HEK293 (cell line): ENCODE results near the gene ARFRP1.

Experiments
- CTCF ChIA-PET: fragments of 350-600 bp; formaldehyde crosslinking; extraction: SDS; loops from one replicate; lab custom pipeline; 2021; ENCODE audit warnings: antibody characterized with exemption; lab: Yijun Ruan, JAX
- POLR2A ChIA-PET: fragments of 300-600 bp; formaldehyde crosslinking; extraction: SDS; loops from one replicate; lab custom pipeline; 2020; ENCODE audit warnings: antibody characterized with exemption, inconsistent platforms; lab: Yijun Ruan, JAX
- H3K27ac ChIP-seq: fragments of 200-500 bp; sonication (Bioruptor generic); 2 replicates; pipeline ENCODE4 v1.5.1; 2014; ENCODE audit warnings: low read depth, low read length, control low read depth, inconsistent platforms; ENCODE audit errors: extremely low read depth
- H3K36me3 ChIP-seq, 2 experiments: fragments of 200-500 bp in 1 of 2; sonication (Bioruptor generic) in 1 of 2; 1 replicate in 1 of 2; 2 replicates in 1 of 2; pipeline ENCODE4 v1.5.1; 2014 to 2017; ENCODE audit warnings: inconsistent platforms in 2 of 2, low read length in 2 of 2; ENCODE audit not compliant: control insufficient read depth in 2 of 2, insufficient read depth in 1 of 2
- H3K4me1 ChIP-seq: fragments of 200-500 bp; sonication (Bioruptor generic); 2 replicates; pipeline ENCODE4 v1.5.1; 2014; ENCODE audit warnings: mild to moderate bottlenecking, low read length, inconsistent platforms; ENCODE audit not compliant: control insufficient read depth, insufficient read depth
- H3K4me3 ChIP-seq: 2 replicates; pipeline ENCODE4 v1.5.1; 2011; ENCODE audit warnings: low read depth, mild to moderate bottlenecking, control low read depth, low read length, moderate library complexity
- H3K9me3 ChIP-seq: fragments of 200-500 bp; sonication (Bioruptor generic); 2 replicates; pipeline ENCODE4 v1.5.1; 2014; ENCODE audit warnings: low read depth, low read length, inconsistent platforms; ENCODE audit not compliant: control insufficient read depth, insufficient read depth
- FEZF1 ChIP-seq: fragments of 450-650 bp; formaldehyde crosslinking; IDR thresholded peaks from 2 replicates; pipeline ENCODE4 v1.5.1; 2016; ENCODE audit warnings: missing biosample characterization, missing genetic modification characterization
- IKZF3 ChIP-seq: fragments of 450-650 bp; IDR thresholded peaks from 2 replicates; pipeline ENCODE4 v1.5.0; 2018; ENCODE audit warnings: missing biosample characterization, mild to moderate bottlenecking, missing genetic modification characterization, moderate library complexity
- MYNN ChIP-seq: fragments of 450-650 bp; formaldehyde crosslinking; IDR thresholded peaks from 2 replicates; pipeline ENCODE4 v1.5.1; 2016; ENCODE audit warnings: missing biosample characterization, missing genetic modification characterization, borderline replicate concordance
- OVOL3 ChIP-seq: fragments of 450-650 bp; formaldehyde crosslinking; IDR thresholded peaks from 2 replicates; pipeline ENCODE4 v1.5.1; 2016; ENCODE audit warnings: missing biosample characterization, missing genetic modification characterization
- SP2 ChIP-seq: fragments of 450-650 bp; formaldehyde crosslinking; IDR thresholded peaks from 2 replicates; pipeline ENCODE4 v1.5.1; 2016; ENCODE audit warnings: missing biosample characterization, missing genetic modification characterization
- YY2 ChIP-seq: fragments of 450-650 bp; formaldehyde crosslinking; IDR thresholded peaks from 2 replicates; pipeline ENCODE4 v1.5.1; 2016; ENCODE audit warnings: missing biosample characterization, missing genetic modification characterization
- ZNF112 ChIP-seq: fragments of 450-650 bp; formaldehyde crosslinking; IDR thresholded peaks from 2 replicates; pipeline ENCODE4 v1.5.0; 2017; ENCODE audit warnings: missing biosample characterization, missing genetic modification characterization
- ZNF146 ChIP-seq: fragments of 450-650 bp; formaldehyde crosslinking; IDR thresholded peaks from 2 replicates; pipeline ENCODE4 v1.5.1; 2016; ENCODE audit warnings: missing biosample characterization, missing genetic modification characterization
- ZNF175 ChIP-seq: fragments of 450-650 bp; formaldehyde crosslinking; IDR thresholded peaks from 2 replicates; pipeline ENCODE4 v1.5.1; 2016; ENCODE audit warnings: missing biosample characterization, missing genetic modification characterization
- ZNF2 ChIP-seq: fragments of 450-650 bp; formaldehyde crosslinking; IDR thresholded peaks from 2 replicates; pipeline ENCODE4 v1.5.1; 2016; ENCODE audit warnings: missing biosample characterization, missing genetic modification characterization
- ZNF350 ChIP-seq: fragments of 450-650 bp; formaldehyde crosslinking; IDR thresholded peaks from 2 replicates; pipeline ENCODE4 v1.5.0; 2017; ENCODE audit warnings: missing biosample characterization, mild to moderate bottlenecking, missing genetic modification characterization
- ZNF37A ChIP-seq: fragments of 450-650 bp; IDR thresholded peaks from 2 replicates; pipeline ENCODE4 v1.5.1; 2018; ENCODE audit warnings: missing biosample characterization, missing genetic modification characterization
- ZNF473 ChIP-seq: fragments of 450-650 bp; formaldehyde crosslinking; IDR thresholded peaks from 2 replicates; pipeline ENCODE4 v1.5.1; 2017; ENCODE audit warnings: missing biosample characterization, missing genetic modification characterization
- ZNF510 ChIP-seq: fragments of 450-650 bp; formaldehyde crosslinking; IDR thresholded peaks from 2 replicates; pipeline ENCODE4 v1.5.1; 2018; ENCODE audit warnings: mild to moderate bottlenecking, missing genetic modification characterization, missing biosample characterization; ENCODE audit not compliant: insufficient replicate concordance
- ZNF561 ChIP-seq: fragments of 450-650 bp; IDR thresholded peaks from 2 replicates; pipeline ENCODE4 v1.5.1; 2018; ENCODE audit warnings: missing biosample characterization, missing genetic modification characterization, borderline replicate concordance
- ZNF654 ChIP-seq: fragments of 450-650 bp; formaldehyde crosslinking; IDR thresholded peaks from 2 replicates; pipeline ENCODE4 v1.5.1; 2016; ENCODE audit warnings: low read depth, missing biosample characterization, missing genetic modification characterization
- ZNF776 ChIP-seq: fragments of 450-650 bp; formaldehyde crosslinking; IDR thresholded peaks from 2 replicates; pipeline ENCODE4 v1.5.0; 2017; ENCODE audit warnings: missing biosample characterization, missing genetic modification characterization, borderline replicate concordance
- ZNF791 ChIP-seq: fragments of 450-650 bp; formaldehyde crosslinking; IDR thresholded peaks from 2 replicates; pipeline ENCODE4 v1.5.1; 2016; ENCODE audit warnings: missing biosample characterization, missing genetic modification characterization
- ZNF843 ChIP-seq: fragments of 450-650 bp; formaldehyde crosslinking; IDR thresholded peaks from 2 replicates; pipeline ENCODE4 v1.5.1; 2016; ENCODE audit warnings: missing biosample characterization, missing genetic modification characterization
- TF ChIP-seq, protein P1 (sequence below): fragments of 450-650 bp; formaldehyde crosslinking; conservative IDR thresholded peaks from 2 replicates; pipeline ENCODE4 v1.5.1; 2016; ENCODE audit warnings: low read depth, missing biosample characterization, missing genetic modification characterization
- TF ChIP-seq, protein P2 (sequence below): fragments of 450-650 bp; formaldehyde crosslinking; IDR thresholded peaks from 2 replicates; pipeline ENCODE4 v1.5.1; 2016; ENCODE audit warnings: missing biosample characterization, missing genetic modification characterization
- TF ChIP-seq, protein P3 (sequence below): fragments of 450-650 bp; formaldehyde crosslinking; IDR thresholded peaks from 2 replicates; pipeline ENCODE4 v1.5.1; 2016; ENCODE audit warnings: missing biosample characterization, missing genetic modification characterization, borderline replicate concordance

The ARFRP1 gene

DNA sequence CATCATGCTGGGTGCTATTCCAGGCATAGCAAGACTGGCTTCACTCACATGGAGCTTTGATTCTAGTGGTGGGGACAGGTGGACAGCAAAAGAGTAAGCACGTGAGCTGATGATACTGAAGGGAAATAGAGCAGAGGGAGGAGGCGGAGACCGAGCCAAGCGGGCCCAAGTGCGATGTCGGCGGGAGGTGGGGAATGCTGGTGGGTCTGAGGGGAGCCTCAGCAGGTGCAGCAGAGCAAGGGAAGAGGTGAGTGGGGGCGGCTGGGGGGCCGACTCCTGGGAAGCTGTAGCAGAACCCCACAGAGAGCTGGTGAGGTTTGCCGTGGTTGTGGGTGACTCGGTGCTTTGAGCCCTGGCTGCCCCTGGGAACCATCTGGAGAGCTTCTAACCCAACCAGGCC is 39.4 kb downstream of the ARFRP1 start:
- Histone ChIP-seq H3K4me1 (no peaks in the 10 kb centered on the region), H3K4me3 (no peak overlapping the region), H3K36me3 (peaks cover 3 to 74% of the 10 kb centered on the region in 2 experiments; a peak in 2 of 3 replicates), H3K9me3 (no peaks in the 10 kb centered on the region), H3K27ac (no peak overlapping the region)
- POLR2A ChIA-PET = interaction anchor here (1.9 kb wide), 1 partner anchor 10 kb away, joined by 7 read pairs; the partner anchor contains the start of gene RTEL1
- CTCF ChIA-PET = no interaction called here
- no peak for TF ChIP-seq MYNN (tag by site-specific recombination)
- TF ChIP-seq ZNF37A = no peak
- TF ChIP-seq, protein P1, sequence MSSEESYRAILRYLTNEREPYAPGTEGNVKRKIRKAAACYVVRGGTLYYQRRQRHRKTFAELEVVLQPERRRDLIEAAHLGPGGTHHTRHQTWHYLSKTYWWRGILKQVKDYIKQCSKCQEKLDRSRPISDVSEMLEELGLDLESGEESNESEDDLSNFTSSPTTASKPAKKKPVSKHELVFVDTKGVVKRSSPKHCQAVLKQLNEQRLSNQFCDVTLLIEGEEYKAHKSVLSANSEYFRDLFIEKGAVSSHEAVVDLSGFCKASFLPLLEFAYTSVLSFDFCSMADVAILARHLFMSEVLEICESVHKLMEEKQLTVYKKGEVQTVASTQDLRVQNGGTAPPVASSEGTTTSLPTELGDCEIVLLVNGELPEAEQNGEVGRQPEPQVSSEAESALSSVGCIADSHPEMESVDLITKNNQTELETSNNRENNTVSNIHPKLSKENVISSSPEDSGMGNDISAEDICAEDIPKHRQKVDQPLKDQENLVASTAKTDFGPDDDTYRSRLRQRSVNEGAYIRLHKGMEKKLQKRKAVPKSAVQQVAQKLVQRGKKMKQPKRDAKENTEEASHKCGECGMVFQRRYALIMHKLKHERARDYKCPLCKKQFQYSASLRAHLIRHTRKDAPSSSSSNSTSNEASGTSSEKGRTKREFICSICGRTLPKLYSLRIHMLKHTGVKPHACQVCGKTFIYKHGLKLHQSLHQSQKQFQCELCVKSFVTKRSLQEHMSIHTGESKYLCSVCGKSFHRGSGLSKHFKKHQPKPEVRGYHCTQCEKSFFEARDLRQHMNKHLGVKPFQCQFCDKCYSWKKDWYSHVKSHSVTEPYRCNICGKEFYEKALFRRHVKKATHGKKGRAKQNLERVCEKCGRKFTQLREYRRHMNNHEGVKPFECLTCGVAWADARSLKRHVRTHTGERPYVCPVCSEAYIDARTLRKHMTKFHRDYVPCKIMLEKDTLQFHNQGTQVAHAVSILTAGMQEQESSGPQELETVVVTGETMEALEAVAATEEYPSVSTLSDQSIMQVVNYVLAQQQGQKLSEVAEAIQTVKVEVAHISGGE (tag by site-specific recombination) = no peak
- TF ChIP-seq ZNF350 (tag by site-specific recombination) = no peak
- TF ChIP-seq ZNF776 (tag by site-specific recombination) = no peak
- no peak for TF ChIP-seq IKZF3 (tag by site-specific recombination)

DNA sequence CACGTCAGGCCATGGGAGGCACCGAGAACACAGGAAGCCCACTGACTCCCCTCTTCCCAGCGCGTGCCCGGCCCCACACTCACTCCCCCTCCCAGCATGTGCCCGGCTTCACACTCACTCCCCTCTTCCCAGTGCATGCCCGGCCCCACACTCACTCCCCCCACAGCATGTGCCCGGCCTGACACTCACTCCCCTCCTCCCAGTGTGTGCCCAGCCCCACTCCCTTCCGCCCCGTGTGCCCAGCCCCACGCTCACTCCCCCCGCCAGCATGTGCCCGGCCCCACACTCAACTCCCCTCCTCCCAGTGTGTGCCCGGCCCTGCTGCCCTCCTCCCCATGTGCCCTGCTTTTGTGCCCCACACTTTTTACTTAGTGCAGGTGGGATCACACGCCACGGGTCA is 39.9 kb downstream of the ARFRP1 start:
- Histone ChIP-seq H3K4me3 (no peak overlapping the region), H3K4me1 (no peaks in the 10 kb centered on the region), H3K9me3 (no peaks in the 10 kb centered on the region), H3K36me3 (peaks cover 3 to 78% of the 10 kb centered on the region in 2 experiments; a peak in 2 of 3 replicates), H3K27ac (no peak overlapping the region)
- POLR2A ChIA-PET = interaction anchor here (1.9 kb wide), 1 partner anchor 10 kb away, joined by 7 read pairs; the partner anchor contains the start of gene RTEL1
- CTCF ChIA-PET = no interaction called here
- TF ChIP-seq, protein P2, sequence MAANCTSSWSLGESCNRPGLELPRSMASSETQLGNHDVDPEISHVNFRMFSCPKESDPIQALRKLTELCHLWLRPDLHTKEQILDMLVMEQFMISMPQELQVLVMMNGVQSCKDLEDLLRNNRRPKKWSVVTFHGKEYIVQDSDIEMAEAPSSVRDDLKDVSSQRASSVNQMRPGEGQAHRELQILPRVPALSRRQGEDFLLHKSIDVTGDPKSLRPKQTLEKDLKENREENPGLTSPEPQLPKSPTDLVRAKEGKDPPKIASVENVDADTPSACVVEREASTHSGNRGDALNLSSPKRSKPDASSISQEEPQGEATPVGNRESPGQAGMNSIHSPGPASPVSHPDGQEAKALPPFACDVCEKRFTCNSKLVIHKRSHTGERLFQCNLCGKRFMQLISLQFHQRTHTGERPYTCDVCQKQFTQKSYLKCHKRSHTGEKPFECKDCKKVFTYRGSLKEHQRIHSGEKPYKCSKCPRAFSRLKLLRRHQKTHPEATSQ (tag by site-specific recombination) = no peak
- TF ChIP-seq ZNF843 (tag by site-specific recombination) = no peak
- no peak for TF ChIP-seq ZNF146 (tag by site-specific recombination)
- no peak for TF ChIP-seq ZNF561 (tag by site-specific recombination)
- no peak for TF ChIP-seq ZNF654 (tag by site-specific recombination)
- no peak for TF ChIP-seq YY2

DNA sequence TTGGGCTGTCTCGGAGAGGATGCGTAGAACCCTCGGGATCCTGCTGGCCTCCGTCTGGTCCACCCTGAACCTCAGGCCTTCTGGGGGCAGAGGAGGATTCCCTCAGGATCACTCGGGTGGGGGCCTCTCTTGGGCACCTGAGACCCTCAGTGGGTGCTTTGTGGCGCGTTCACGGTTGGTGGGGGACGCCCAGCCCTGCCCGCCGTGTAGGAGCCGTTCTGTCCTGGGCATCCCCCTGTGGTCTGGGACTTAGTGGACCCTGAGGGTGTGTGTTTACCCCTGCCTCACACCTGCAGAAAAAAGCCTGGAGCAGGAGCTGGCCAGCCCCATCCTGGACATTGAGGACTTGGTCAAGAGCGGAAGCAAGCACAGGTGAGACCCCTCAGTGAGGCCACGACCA is 42.1 kb downstream of the ARFRP1 start:
- TF ChIP-seq ZNF2 (no peak), ZNF112 (no peak), SP2 (tag by site-specific recombination) (no peak), ZNF510 (no peak), FEZF1 (no peak), OVOL3 (no peak), ZNF473 (tag by site-specific recombination) (no peak), ZNF791 (tag by site-specific recombination) (no peak), ZNF146 (tag by site-specific recombination) (no peak), ZNF175 (no peak)
- TF ChIP-seq, protein P3, sequence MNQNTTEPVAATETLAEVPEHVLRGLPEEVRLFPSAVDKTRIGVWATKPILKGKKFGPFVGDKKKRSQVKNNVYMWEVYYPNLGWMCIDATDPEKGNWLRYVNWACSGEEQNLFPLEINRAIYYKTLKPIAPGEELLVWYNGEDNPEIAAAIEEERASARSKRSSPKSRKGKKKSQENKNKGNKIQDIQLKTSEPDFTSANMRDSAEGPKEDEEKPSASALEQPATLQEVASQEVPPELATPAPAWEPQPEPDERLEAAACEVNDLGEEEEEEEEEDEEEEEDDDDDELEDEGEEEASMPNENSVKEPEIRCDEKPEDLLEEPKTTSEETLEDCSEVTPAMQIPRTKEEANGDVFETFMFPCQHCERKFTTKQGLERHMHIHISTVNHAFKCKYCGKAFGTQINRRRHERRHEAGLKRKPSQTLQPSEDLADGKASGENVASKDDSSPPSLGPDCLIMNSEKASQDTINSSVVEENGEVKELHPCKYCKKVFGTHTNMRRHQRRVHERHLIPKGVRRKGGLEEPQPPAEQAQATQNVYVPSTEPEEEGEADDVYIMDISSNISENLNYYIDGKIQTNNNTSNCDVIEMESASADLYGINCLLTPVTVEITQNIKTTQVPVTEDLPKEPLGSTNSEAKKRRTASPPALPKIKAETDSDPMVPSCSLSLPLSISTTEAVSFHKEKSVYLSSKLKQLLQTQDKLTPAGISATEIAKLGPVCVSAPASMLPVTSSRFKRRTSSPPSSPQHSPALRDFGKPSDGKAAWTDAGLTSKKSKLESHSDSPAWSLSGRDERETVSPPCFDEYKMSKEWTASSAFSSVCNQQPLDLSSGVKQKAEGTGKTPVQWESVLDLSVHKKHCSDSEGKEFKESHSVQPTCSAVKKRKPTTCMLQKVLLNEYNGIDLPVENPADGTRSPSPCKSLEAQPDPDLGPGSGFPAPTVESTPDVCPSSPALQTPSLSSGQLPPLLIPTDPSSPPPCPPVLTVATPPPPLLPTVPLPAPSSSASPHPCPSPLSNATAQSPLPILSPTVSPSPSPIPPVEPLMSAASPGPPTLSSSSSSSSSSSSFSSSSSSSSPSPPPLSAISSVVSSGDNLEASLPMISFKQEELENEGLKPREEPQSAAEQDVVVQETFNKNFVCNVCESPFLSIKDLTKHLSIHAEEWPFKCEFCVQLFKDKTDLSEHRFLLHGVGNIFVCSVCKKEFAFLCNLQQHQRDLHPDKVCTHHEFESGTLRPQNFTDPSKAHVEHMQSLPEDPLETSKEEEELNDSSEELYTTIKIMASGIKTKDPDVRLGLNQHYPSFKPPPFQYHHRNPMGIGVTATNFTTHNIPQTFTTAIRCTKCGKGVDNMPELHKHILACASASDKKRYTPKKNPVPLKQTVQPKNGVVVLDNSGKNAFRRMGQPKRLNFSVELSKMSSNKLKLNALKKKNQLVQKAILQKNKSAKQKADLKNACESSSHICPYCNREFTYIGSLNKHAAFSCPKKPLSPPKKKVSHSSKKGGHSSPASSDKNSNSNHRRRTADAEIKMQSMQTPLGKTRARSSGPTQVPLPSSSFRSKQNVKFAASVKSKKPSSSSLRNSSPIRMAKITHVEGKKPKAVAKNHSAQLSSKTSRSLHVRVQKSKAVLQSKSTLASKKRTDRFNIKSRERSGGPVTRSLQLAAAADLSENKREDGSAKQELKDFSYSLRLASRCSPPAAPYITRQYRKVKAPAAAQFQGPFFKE (tag by site-specific recombination) = no peak
- TF ChIP-seq, all 188 proteins: peak for 0
- no peaks in the 10 kb centered on the region for H3K9me3 ChIP-seq
- ChIA-PET CTCF (no interaction called here), POLR2A (interaction anchor here (0.5 to 1.3 kb wide), 3 partner anchors 24 to 1189 kb away, joined by 3 read pairs; no protein-coding TSS in a partner anchor)
- H3K4me1 ChIP-seq = no peaks in the 10 kb centered on the region
- peaks cover 3 to 88% of the 10 kb centered on the region in 2 experiments; a peak in 2 of 3 replicates for H3K36me3 ChIP-seq
- no peak overlapping the region for H3K4me3 ChIP-seq
- no peak overlapping the region for H3K27ac ChIP-seq
